H9 (cell line): ENCODE data around the gene FXYD7. TPM values are rescaled to one million over a fixed set of nuclear protein-coding genes. Genes with fewer than 3 reads are reported as not detected.

Source experiments
- DNase-seq: peaks from one replicate; pipeline ENCODE4 v3.0.0-alpha.2; 2017
- H2AFZ ChIP-seq: one replicate; pipeline ENCODE4 v1.6.1; 2013; ENCODE audit warnings: mild to moderate bottlenecking, low read length, control low read depth, moderate library complexity
- H2AK5ac ChIP-seq: 2 replicates; pipeline ENCODE4 v1.6.1; 2013; ENCODE audit warnings: low read length, control low read depth, mixed read lengths; ENCODE audit not compliant: insufficient read length
- H2BK120ac ChIP-seq: one replicate; pipeline ENCODE4 v1.6.1; 2013; ENCODE audit warnings: low read depth, mild to moderate bottlenecking, low read length, control low read depth, inconsistent platforms; ENCODE audit not compliant: poor library complexity, severe bottlenecking
- H2BK12ac ChIP-seq: 2 replicates; pipeline ENCODE4 v1.6.1; 2013; ENCODE audit warnings: low read length, control low read depth, mixed read lengths, low read depth; ENCODE audit not compliant: insufficient read length
- H2BK15ac ChIP-seq: 2 replicates; pipeline ENCODE4 v1.6.1; 2013; ENCODE audit warnings: low read depth, low read length, control low read depth
- H2BK20ac ChIP-seq: one replicate; pipeline ENCODE4 v1.6.1; 2013; ENCODE audit warnings: low read depth, mild to moderate bottlenecking, low read length, control low read depth, inconsistent platforms; ENCODE audit not compliant: poor library complexity, severe bottlenecking
- H2BK5ac ChIP-seq: 2 replicates; pipeline ENCODE4 v1.6.1; 2013; ENCODE audit warnings: low read length, control low read depth, mixed read lengths; ENCODE audit not compliant: insufficient read length
- H3K14ac ChIP-seq: 2 replicates; pipeline ENCODE4 v1.6.1; 2013; ENCODE audit warnings: low read length, control low read depth; ENCODE audit not compliant: insufficient read depth
- H3K18ac ChIP-seq: 2 replicates; pipeline ENCODE4 v1.6.1; 2013; ENCODE audit warnings: low read depth, mild to moderate bottlenecking, mixed read lengths, low read length, control low read depth; ENCODE audit not compliant: insufficient read length
- H3K23ac ChIP-seq: 2 replicates; pipeline ENCODE4 v1.6.1; 2013; ENCODE audit warnings: low read length, control low read depth, mixed read lengths, low read depth; ENCODE audit not compliant: insufficient read length
- H3K23me2 ChIP-seq: 2 replicates; pipeline ENCODE4 v1.6.1; 2013; ENCODE audit warnings: low read depth, mild to moderate bottlenecking, mixed read lengths, low read length, control low read depth; ENCODE audit not compliant: insufficient read length, poor library complexity, severe bottlenecking
- H3K27ac ChIP-seq: 2 replicates; pipeline ENCODE4 v1.5.1; 2013; ENCODE audit warnings: low read length, control low read depth, mixed read lengths, low read depth; ENCODE audit not compliant: insufficient read length
- H3K27me3 ChIP-seq: 2 replicates; pipeline ENCODE4 v1.6.1; 2013; ENCODE audit warnings: low read length, control low read depth, inconsistent platforms; ENCODE audit not compliant: insufficient read depth
- H3K4ac ChIP-seq: 2 replicates; pipeline ENCODE4 v1.6.1; 2013; ENCODE audit warnings: low read depth, mild to moderate bottlenecking, control low read depth, inconsistent platforms, low read length, moderate library complexity
- H3K4me1 ChIP-seq: 2 replicates; pipeline ENCODE4 v1.6.1; 2013; ENCODE audit warnings: low read length, control low read depth, inconsistent platforms; ENCODE audit not compliant: insufficient read depth
- H3K4me2 ChIP-seq: 2 replicates; pipeline ENCODE4 v1.6.1; 2013; ENCODE audit warnings: low read length, control low read depth, mixed read lengths; ENCODE audit not compliant: insufficient read length, insufficient read depth
- H3K56ac ChIP-seq: 2 replicates; pipeline ENCODE4 v1.6.1; 2013; ENCODE audit warnings: low read depth, mild to moderate bottlenecking, mixed read lengths, low read length, control low read depth; ENCODE audit not compliant: insufficient read length
- H3K79me1 ChIP-seq: 2 replicates; pipeline ENCODE4 v1.6.1; 2013; ENCODE audit warnings: low read depth, mild to moderate bottlenecking, moderate library complexity, low read length, control low read depth, inconsistent platforms; ENCODE audit not compliant: insufficient read depth, poor library complexity, severe bottlenecking
- H3K79me2 ChIP-seq: 2 replicates; pipeline ENCODE4 v1.6.1; 2013; ENCODE audit warnings: low read length, control low read depth, inconsistent platforms; ENCODE audit not compliant: insufficient read depth
- H3K9ac ChIP-seq: 2 replicates; pipeline ENCODE4 v1.6.1; 2013; ENCODE audit warnings: low read length, control low read depth, mixed read lengths; ENCODE audit not compliant: insufficient read length; ENCODE audit errors: extremely low read depth
- H3K9me3 ChIP-seq: one replicate; pipeline ENCODE4 v1.6.1; 2013; ENCODE audit warnings: low read depth, low read length, inconsistent platforms; ENCODE audit not compliant: control insufficient read depth
- H3T11ph ChIP-seq: one replicate; pipeline ENCODE4 v1.6.1; 2013; ENCODE audit warnings: mild to moderate bottlenecking, low read length, control low read depth, inconsistent platforms
- H4K20me1 ChIP-seq: one replicate; pipeline ENCODE4 v1.6.1; 2013; ENCODE audit not compliant: control insufficient read depth, insufficient read length, insufficient read depth
- H4K5ac ChIP-seq: 2 replicates; pipeline ENCODE4 v1.6.1; 2013; ENCODE audit warnings: low read depth, mild to moderate bottlenecking, mixed read lengths, low read length, control low read depth; ENCODE audit not compliant: insufficient read length
- H4K8ac ChIP-seq: replicated peaks from 2 replicates; pipeline ENCODE4 v1.6.1; 2013; ENCODE audit warnings: low read length, control low read depth, mixed read lengths, low read depth; ENCODE audit not compliant: insufficient read length
- H4K91ac ChIP-seq: 2 replicates; pipeline ENCODE4 v1.6.1; 2013; ENCODE audit warnings: low read depth, mild to moderate bottlenecking, moderate library complexity, mixed read lengths, low read length, control low read depth; ENCODE audit not compliant: insufficient read length
- H3K27ac Mint-ChIP-seq, 3 experiments: 2 replicates in 2 of 3; 3 replicates in 1 of 3; pipeline ENCODE4 v1.8.0; 2020 to 2021; ENCODE audit warnings: mixed read lengths in 3 of 3, mild to moderate bottlenecking in 1 of 3, moderate library complexity in 1 of 3
- H3K27me3 Mint-ChIP-seq: 2 replicates; pipeline ENCODE4 v1.8.0; 2021; ENCODE audit warnings: low read depth, mild to moderate bottlenecking, moderate library complexity, mixed read lengths
- H3K36me3 Mint-ChIP-seq, 3 experiments: 2 replicates in 2 of 3; 3 replicates in 1 of 3; pipeline ENCODE4 v1.8.0; 2020 to 2021; ENCODE audit warnings: low read depth in 3 of 3, mixed read lengths in 3 of 3; ENCODE audit not compliant: insufficient read depth in 1 of 3
- H3K4me1 Mint-ChIP-seq, 2 experiments: 2 replicates each; pipeline ENCODE4 v1.8.0; 2020; ENCODE audit warnings: mixed read lengths in 2 of 2
- H3K4me3 Mint-ChIP-seq, 2 experiments: 2 replicates in 1 of 2; 3 replicates in 1 of 2; pipeline ENCODE4 v1.8.0; 2020 to 2021; ENCODE audit warnings: mild to moderate bottlenecking in 2 of 2, mixed read lengths in 2 of 2, moderate library complexity in 1 of 2
- H3K9me3 Mint-ChIP-seq, 2 experiments: 2 replicates in 1 of 2; 3 replicates in 1 of 2; pipeline ENCODE4 v1.8.0; 2020; ENCODE audit warnings: mild to moderate bottlenecking in 2 of 2, mixed read lengths in 2 of 2, moderate library complexity in 1 of 2
- WGBS: extraction: QIAGEN DNeasy Blood & Tissue Kit; methylation state at CpG from one replicate; pipeline ENCODE4 v1.1.7; 2013; ENCODE audit warnings: missing lambda C conversion rate, low lambda C conversion rate, mixed read lengths; ENCODE audit not compliant: insufficient read length; ENCODE audit errors: extremely low coverage; 5-methylcytosine and 5-hydroxymethylcytosine counted together
- total RNA-seq: library from RNA; stranded (reverse); gene quantifications from 2 replicates; pipeline ENCODE4 v1.2.1, GENCODE V29; 2021
- TF ChIP-seq, protein P1 (sequence below): fragments of 200-600 bp; sonication (generic); conservative IDR thresholded peaks from 3 replicates; pipeline ENCODE4 v1.8.0; 2021; ENCODE audit warnings: antibody characterized with exemption, mild to moderate bottlenecking

Gene FXYD7
- total RNA-seq, 1 experiment from 2014 or later: 9.0 TPM

- no peaks in the 10 kb centered on the region for H4K20me1 ChIP-seq
- no peak overlapping the region for H3K56ac ChIP-seq
- no peak overlapping the region for H2BK20ac ChIP-seq
- Mint-ChIP-seq H3K27me3 (peaks cover 10% of the 10 kb centered on the region), H3K36me3 (peaks cover 0 to 8% (median 3%) of the 10 kb centered on the region in 3 experiments; a peak in 3 of 7 replicates), H3K4me1 (peaks cover 6 to 8% of the 10 kb centered on the region in 2 experiments), H3K4me3 (no peak overlapping the region), H3K27ac (no peak overlapping the region), H3K9me3 (peaks cover 8 to 16% of the 10 kb centered on the region in 2 experiments)
- no peak overlapping the region for H2AFZ ChIP-seq
- no peak overlapping the region for H3T11ph ChIP-seq
- H3K79me2 ChIP-seq: no peaks in the 10 kb centered on the region
- TF ChIP-seq, protein P1, sequence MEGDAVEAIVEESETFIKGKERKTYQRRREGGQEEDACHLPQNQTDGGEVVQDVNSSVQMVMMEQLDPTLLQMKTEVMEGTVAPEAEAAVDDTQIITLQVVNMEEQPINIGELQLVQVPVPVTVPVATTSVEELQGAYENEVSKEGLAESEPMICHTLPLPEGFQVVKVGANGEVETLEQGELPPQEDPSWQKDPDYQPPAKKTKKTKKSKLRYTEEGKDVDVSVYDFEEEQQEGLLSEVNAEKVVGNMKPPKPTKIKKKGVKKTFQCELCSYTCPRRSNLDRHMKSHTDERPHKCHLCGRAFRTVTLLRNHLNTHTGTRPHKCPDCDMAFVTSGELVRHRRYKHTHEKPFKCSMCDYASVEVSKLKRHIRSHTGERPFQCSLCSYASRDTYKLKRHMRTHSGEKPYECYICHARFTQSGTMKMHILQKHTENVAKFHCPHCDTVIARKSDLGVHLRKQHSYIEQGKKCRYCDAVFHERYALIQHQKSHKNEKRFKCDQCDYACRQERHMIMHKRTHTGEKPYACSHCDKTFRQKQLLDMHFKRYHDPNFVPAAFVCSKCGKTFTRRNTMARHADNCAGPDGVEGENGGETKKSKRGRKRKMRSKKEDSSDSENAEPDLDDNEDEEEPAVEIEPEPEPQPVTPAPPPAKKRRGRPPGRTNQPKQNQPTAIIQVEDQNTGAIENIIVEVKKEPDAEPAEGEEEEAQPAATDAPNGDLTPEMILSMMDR: no peak
- no peaks in the 10 kb centered on the region for H3K9me3 ChIP-seq
- H3K4ac ChIP-seq: no peak overlapping the region
- no peaks in the 10 kb centered on the region for H3K4me1 ChIP-seq
- H2AK5ac ChIP-seq: no peak overlapping the region
- no peak overlapping the region for H3K27ac ChIP-seq
- no peak overlapping the region for H3K9ac ChIP-seq
- H2BK15ac ChIP-seq: no peak overlapping the region
- no peak overlapping the region for H4K5ac ChIP-seq
- H2BK12ac ChIP-seq: no peak overlapping the region
- no CpG with 5 or more reads among the region's 3 CpGs for WGBS
- H4K91ac ChIP-seq: no peak overlapping the region
- no peaks in the 10 kb centered on the region for H3K23me2 ChIP-seq
- H2BK5ac ChIP-seq: no peak overlapping the region
- H3K4me2 ChIP-seq: no peak overlapping the region
- H2BK120ac ChIP-seq: no peak overlapping the region
- H3K18ac ChIP-seq: no peak overlapping the region
- H3K79me1 ChIP-seq: no peaks in the 10 kb centered on the region
- H3K23ac ChIP-seq: no peak overlapping the region
- no peaks in the 10 kb centered on the region; the same call in 1 of the 2 replicates for H3K27me3 ChIP-seq
- peak; percentile 1 for DNase-seq
- H3K14ac ChIP-seq: no peak overlapping the region
- H4K8ac ChIP-seq: no peak overlapping the region
Measured at GRCh38 chr19:35179830-35180229, 36.8 kb downstream of the FXYD7 start.
